K562 (cell line): ENCODE measurements around the gene RNF145. TPM values are rescaled to one million over a fixed set of nuclear protein-coding genes. Genes with fewer than 3 reads are reported as not detected.

Experiments
- ATF1 ChIP-seq, 2 experiments: fragments of 450-650 bp in 1 of 2; IDR thresholded peaks; 2 replicates each; pipeline ENCODE4 v1.6.1; 2016; ENCODE audit warnings: missing compliant biosample characterization in 1 of 2, missing genetic modification characterization in 1 of 2
- BCL6 ChIP-seq: fragments of 250-450 bp; sonication (Bioruptor Pico); IDR thresholded peaks from 2 replicates; pipeline ENCODE4 v1.4.0; 2020
- CREB1 ChIP-seq, 2 experiments: sonication (generic) in 1 of 2; formaldehyde crosslinking in 1 of 2; IDR thresholded peaks; 2 replicates each; pipeline versions ENCODE4 v1.6.1 to v1.8.0; 2012 to 2022; ENCODE audit warnings: inconsistent platforms in 1 of 2, mild to moderate bottlenecking in 1 of 2, missing genetic modification reagents in 1 of 2, moderate library complexity in 1 of 2
- ETV1 ChIP-seq: fragments of 450-650 bp; conservative IDR thresholded peaks from 2 replicates; pipeline ENCODE4 v1.6.1; 2016; ENCODE audit warnings: missing genetic modification characterization, control low read depth, low read depth, missing compliant biosample characterization
- FOXK1 ChIP-seq: sonication (generic); formaldehyde crosslinking; IDR thresholded peaks from 2 replicates; pipeline ENCODE4 v1.8.0; 2022; ENCODE audit warnings: missing genetic modification reagents, mild to moderate bottlenecking, borderline replicate concordance
- IFI16 ChIP-seq: fragments of 250-450 bp; sonication (Bioruptor Pico); IDR thresholded peaks from 2 replicates; pipeline ENCODE4 v2.1.2; 2022; ENCODE audit warnings: mild to moderate bottlenecking, inconsistent platforms
- KLF16 ChIP-seq: IDR thresholded peaks from 2 replicates; pipeline ENCODE4 v1.6.1; 2016; ENCODE audit warnings: antibody characterized with exemption
- MCM2 ChIP-seq: fragments of 450-650 bp; IDR thresholded peaks from 2 replicates; pipeline ENCODE4 v1.6.1; 2017; ENCODE audit warnings: low read depth, mild to moderate bottlenecking
- NBN ChIP-seq: fragments of 450-650 bp; IDR thresholded peaks from 2 replicates; pipeline ENCODE4 v1.6.1; 2016; ENCODE audit warnings: low read depth, mild to moderate bottlenecking
- NFE2 ChIP-seq: IDR thresholded peaks from 2 replicates; pipeline ENCODE4 v1.6.1; 2014; ENCODE audit warnings: antibody characterized with exemption, low read depth
- NFIC ChIP-seq: fragments of 450-650 bp; IDR thresholded peaks from 2 replicates; pipeline ENCODE4 v1.6.1; 2017; ENCODE audit warnings: mild to moderate bottlenecking, inconsistent platforms
- NR4A1 ChIP-seq, 2 experiments: fragments of 250-450 bp in 1 of 2; fragments of 450-650 bp in 1 of 2; sonication (Bioruptor Pico) in 1 of 2; IDR thresholded peaks; 2 replicates each; pipeline versions ENCODE4 v1.4.0 to v1.6.1; 2016 to 2020; ENCODE audit warnings: mild to moderate bottlenecking in 2 of 2, missing compliant biosample characterization in 1 of 2, missing genetic modification characterization in 1 of 2, moderate library complexity in 1 of 2
- PURB ChIP-seq: sonication (generic); formaldehyde crosslinking; IDR thresholded peaks from 2 replicates; pipeline ENCODE4 v1.9.0; 2021; ENCODE audit warnings: low read depth, mild to moderate bottlenecking, missing genetic modification reagents
- RUNX1 ChIP-seq: sonication (generic); IDR thresholded peaks from 2 replicates; pipeline ENCODE4 v1.6.1; 2016; ENCODE audit warnings: antibody characterized with exemption, low read depth
- TAF9B ChIP-seq: fragments of 450-650 bp; IDR thresholded peaks from 2 replicates; pipeline ENCODE4 v1.6.1; 2018; ENCODE audit warnings: mild to moderate bottlenecking; ENCODE audit not compliant: partially characterized antibody
- TEAD4 ChIP-seq, 2 experiments: sonication (generic) in 1 of 2; formaldehyde crosslinking in 1 of 2; IDR thresholded peaks; 2 replicates each; pipeline versions ENCODE4 v1.6.1 to v1.8.0; 2012 to 2022; ENCODE audit warnings: borderline replicate concordance in 1 of 2, inconsistent platforms in 1 of 2, low read length in 1 of 2, mild to moderate bottlenecking in 1 of 2, missing genetic modification reagents in 1 of 2
- ZBTB12 ChIP-seq: fragments of 250-450 bp; sonication (Bioruptor Pico); IDR thresholded peaks from 2 replicates; pipeline ENCODE4 v1.4.0; 2020
- ZFP30 ChIP-seq: fragments of 250-450 bp; sonication (Bioruptor Pico); IDR thresholded peaks from 2 replicates; pipeline ENCODE4 v1.8.0; 2022; ENCODE audit warnings: moderate library complexity, mild to moderate bottlenecking, inconsistent platforms, borderline replicate concordance
- ZNF584 ChIP-seq: fragments of 200-800 bp; sonication (Bioruptor generic); IDR thresholded peaks from 2 replicates; pipeline ENCODE4 v1.6.1; 2016; ENCODE audit warnings: low read depth, mild to moderate bottlenecking, missing genetic modification characterization, missing compliant biosample characterization
- polyA plus RNA-seq, 8 experiments: library from polyadenylated mRNA; depleted of rRNA in 4 of 8; stranded (reverse) in 5 of 8; unstranded in 3 of 8; fragments of >200 nt; fragmentation: Nextera tagmentation in 2 of 8; fragmentation: Illumina TruSeq in 1 of 8; extraction: Ambion mirVana in 2 of 8; extraction: Trizol in 1 of 8; gene quantifications; 2 replicates each; pipeline versions ENCODE4 v1.2.1 to v1.2.3, GENCODE V29; 2011 to 2014; ENCODE audit warnings: inconsistent platforms in 1 of 8, missing spikeins in 1 of 8
- total RNA-seq, 7 experiments: library from RNA; depleted of rRNA in 6 of 7; stranded (reverse); fragments of >200 nt in 6 of 7; fragmentation: Illumina TruSeq in 2 of 7; extraction: Trizol in 2 of 7; gene quantifications; 2 replicates each; pipeline versions ENCODE4 v1.2.1 to v1.2.3, GENCODE V29; 2011 to 2021; ENCODE audit warnings: low replicate concordance in 1 of 7
- TF ChIP-seq, protein P1 (sequence below): sonication (generic); formaldehyde crosslinking; IDR thresholded peaks from 2 replicates; pipeline ENCODE4 v1.8.1; 2022; ENCODE audit warnings: missing genetic modification reagents
- TF ChIP-seq, protein P2 (sequence below): IDR thresholded peaks from 3 replicates; pipeline ENCODE4 v1.6.1; 2011; ENCODE audit warnings: borderline replicate concordance, mild to moderate bottlenecking, moderate library complexity; ENCODE audit not compliant: insufficient read length; ENCODE audit errors: extremely low read depth

The RNF145 gene
- total and polyA plus RNA-seq, 9 of the 15 experiments (the other 6 are each of a cell fraction or from before 2014, with no cell fraction given) = 13.6 to 40.7 (median 25.4) TPM

DNA sequence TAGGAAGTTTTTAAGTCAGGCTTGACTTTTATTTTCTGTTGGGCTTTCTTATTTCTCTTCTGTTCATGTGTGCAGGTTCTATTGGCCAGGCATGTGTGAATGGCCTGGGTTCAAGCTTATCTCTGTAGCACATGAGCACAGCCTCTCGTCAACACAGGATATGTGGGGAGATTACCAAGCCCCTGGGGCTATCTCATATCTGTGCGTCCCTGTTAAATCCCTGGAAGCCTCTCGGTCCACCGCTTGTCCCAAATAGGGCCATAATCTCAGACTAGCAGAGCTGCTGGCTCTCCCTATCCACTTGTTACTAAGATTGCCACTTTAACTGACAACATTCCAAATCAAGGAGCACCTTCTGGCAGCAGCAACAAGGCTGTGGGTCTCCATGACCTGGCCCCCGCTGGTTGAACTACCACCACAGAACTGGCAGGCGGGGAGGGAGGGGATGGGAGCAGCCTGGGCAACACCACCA lies 81.2 kb downstream of the RNF145 start (continued):
- TF ChIP-seq CREB1 (IDR thresholded peaks at IDR 0.05) = peak; percentile 74; the same call in 1 of the 2 replicates
- TF ChIP-seq CREB1 (CRISPR knock-in tag; IDR thresholded peaks at IDR 0.05) = no peak
- no peak for TF ChIP-seq MCM2
- 0 out of 2 replicates have a peak, but pooled peaks have one; percentile 33 for TF ChIP-seq NBN
- TF ChIP-seq ETV1 (tag) = peak; percentile 51
- TF ChIP-seq TAF9B = peak; percentile 19
- no peak for TF ChIP-seq BCL6 (CRISPR knock-in tag)
- no peak for TF ChIP-seq NR4A1 (CRISPR knock-in tag; IDR thresholded peaks at IDR 0.05)
- no peak for TF ChIP-seq NR4A1 (tag; IDR thresholded peaks at IDR 0.05)
- peak; percentile 91 for TF ChIP-seq KLF16
- no peak for TF ChIP-seq PURB (CRISPR knock-in tag)
- TF ChIP-seq ATF1 (CRISPR knock-in tag; IDR thresholded peaks at IDR 0.05) = no peak
- 0 out of 2 replicates have a peak, but pooled peaks have one; percentile 39 for TF ChIP-seq ATF1 (tag; IDR thresholded peaks at IDR 0.05)
- TF ChIP-seq, protein P1, sequence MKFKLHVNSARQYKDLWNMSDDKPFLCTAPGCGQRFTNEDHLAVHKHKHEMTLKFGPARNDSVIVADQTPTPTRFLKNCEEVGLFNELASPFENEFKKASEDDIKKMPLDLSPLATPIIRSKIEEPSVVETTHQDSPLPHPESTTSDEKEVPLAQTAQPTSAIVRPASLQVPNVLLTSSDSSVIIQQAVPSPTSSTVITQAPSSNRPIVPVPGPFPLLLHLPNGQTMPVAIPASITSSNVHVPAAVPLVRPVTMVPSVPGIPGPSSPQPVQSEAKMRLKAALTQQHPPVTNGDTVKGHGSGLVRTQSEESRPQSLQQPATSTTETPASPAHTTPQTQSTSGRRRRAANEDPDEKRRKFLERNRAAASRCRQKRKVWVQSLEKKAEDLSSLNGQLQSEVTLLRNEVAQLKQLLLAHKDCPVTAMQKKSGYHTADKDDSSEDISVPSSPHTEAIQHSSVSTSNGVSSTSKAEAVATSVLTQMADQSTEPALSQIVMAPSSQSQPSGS (CRISPR knock-in tag) = no peak
- TF ChIP-seq NFE2 = 0 out of 2 replicates have a peak, but pooled peaks have one; percentile 11
- TF ChIP-seq ZNF584 = peak; percentile 67; the same call in 1 of the 2 replicates
- TF ChIP-seq IFI16 (CRISPR knock-in tag) = no peak
- TF ChIP-seq FOXK1 (CRISPR knock-in tag) = no peak
- TF ChIP-seq RUNX1 = no peak
- TF ChIP-seq, protein P2, sequence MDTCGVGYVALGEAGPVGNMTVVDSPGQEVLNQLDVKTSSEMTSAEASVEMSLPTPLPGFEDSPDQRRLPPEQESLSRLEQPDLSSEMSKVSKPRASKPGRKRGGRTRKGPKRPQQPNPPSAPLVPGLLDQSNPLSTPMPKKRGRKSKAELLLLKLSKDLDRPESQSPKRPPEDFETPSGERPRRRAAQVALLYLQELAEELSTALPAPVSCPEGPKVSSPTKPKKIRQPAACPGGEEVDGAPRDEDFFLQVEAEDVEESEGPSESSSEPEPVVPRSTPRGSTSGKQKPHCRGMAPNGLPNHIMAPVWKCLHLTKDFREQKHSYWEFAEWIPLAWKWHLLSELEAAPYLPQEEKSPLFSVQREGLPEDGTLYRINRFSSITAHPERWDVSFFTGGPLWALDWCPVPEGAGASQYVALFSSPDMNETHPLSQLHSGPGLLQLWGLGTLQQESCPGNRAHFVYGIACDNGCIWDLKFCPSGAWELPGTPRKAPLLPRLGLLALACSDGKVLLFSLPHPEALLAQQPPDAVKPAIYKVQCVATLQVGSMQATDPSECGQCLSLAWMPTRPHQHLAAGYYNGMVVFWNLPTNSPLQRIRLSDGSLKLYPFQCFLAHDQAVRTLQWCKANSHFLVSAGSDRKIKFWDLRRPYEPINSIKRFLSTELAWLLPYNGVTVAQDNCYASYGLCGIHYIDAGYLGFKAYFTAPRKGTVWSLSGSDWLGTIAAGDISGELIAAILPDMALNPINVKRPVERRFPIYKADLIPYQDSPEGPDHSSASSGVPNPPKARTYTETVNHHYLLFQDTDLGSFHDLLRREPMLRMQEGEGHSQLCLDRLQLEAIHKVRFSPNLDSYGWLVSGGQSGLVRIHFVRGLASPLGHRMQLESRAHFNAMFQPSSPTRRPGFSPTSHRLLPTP = no peak
- TF ChIP-seq TEAD4 (IDR thresholded peaks at IDR 0.05; ENCODE audit: low read length) = peak; percentile 99
- no peak for TF ChIP-seq TEAD4 (CRISPR knock-in tag; IDR thresholded peaks at IDR 0.05; ENCODE audit: borderline replicate concordance)
- TF ChIP-seq ZFP30 (CRISPR knock-in tag) = no peak
- TF ChIP-seq NFIC = peak; percentile 89
- TF ChIP-seq ZBTB12 (CRISPR knock-in tag) = no peak
